Liver (tissue), 9 donors: ENCODE results near the gene C9orf57. TPM values are rescaled to one million over a fixed set of nuclear protein-coding genes. Genes with fewer than 3 reads are reported as not detected.
"Not testable (repeated sequence)": the region's sequence is repeated elsewhere in the genome, so short reads cannot be mapped to it uniquely, and the experiment has no call there.

Source experiments
- DNase-seq: peaks from one replicate; pipeline ENCODE4 v3.0.0-alpha.2; 2017; ENCODE audit warnings: low spot score
- H3K27ac ChIP-seq, 2 donors: one replicate each; pipeline ENCODE4 v1.7.0; 2013; ENCODE audit warnings: inconsistent platforms in 2 of 2, low read length in 2 of 2, control low read depth in 1 of 2, low read depth in 1 of 2, mild to moderate bottlenecking in 1 of 2
- H3K27me3 ChIP-seq, 4 donors: one replicate each; pipeline versions ENCODE4 v1.6.1 to v1.7.0; 2013; ENCODE audit warnings: low read length in 3 of 4, inconsistent platforms in 1 of 4, mild to moderate bottlenecking in 1 of 4, moderate library complexity in 1 of 4; ENCODE audit not compliant: control insufficient read depth in 4 of 4, insufficient read depth in 4 of 4
- H3K36me3 ChIP-seq, 4 donors: one replicate each; pipeline versions ENCODE4 v1.6.1 to v1.7.0; 2013; ENCODE audit warnings: low read length in 3 of 4, mild to moderate bottlenecking in 3 of 4, low read depth in 1 of 4, moderate library complexity in 1 of 4; ENCODE audit not compliant: control insufficient read depth in 4 of 4, insufficient read depth in 3 of 4
- H3K4me1 ChIP-seq, 4 donors: one replicate each; pipeline versions ENCODE4 v1.6.1 to v1.7.0; 2013; ENCODE audit warnings: low read length in 3 of 4, mild to moderate bottlenecking in 3 of 4, moderate library complexity in 1 of 4; ENCODE audit not compliant: control insufficient read depth in 4 of 4, insufficient read depth in 4 of 4
- H3K4me3 ChIP-seq, 3 donors: one replicate each; pipeline versions ENCODE4 v1.6.1 to v1.7.0; 2013; ENCODE audit warnings: low read length in 3 of 3, control low read depth in 1 of 3, low read depth in 1 of 3, mild to moderate bottlenecking in 1 of 3
- H3K9ac ChIP-seq, 2 donors: one replicate each; pipeline ENCODE4 v1.7.0; 2013; ENCODE audit warnings: low read length in 2 of 2, mild to moderate bottlenecking in 2 of 2, moderate library complexity in 2 of 2, control low read depth in 1 of 2, low read depth in 1 of 2
- H3K9me3 ChIP-seq, 4 donors: one replicate each; pipeline versions ENCODE4 v1.6.1 to v1.7.0; 2013; ENCODE audit warnings: low read length in 3 of 4; ENCODE audit not compliant: control insufficient read depth in 4 of 4
- FOXA1 ChIP-seq: IDR thresholded peaks from 2 replicates; pipeline ENCODE4 v1.6.1; 2016; ENCODE audit warnings: antibody characterized with exemption
- FOXA2 ChIP-seq: IDR thresholded peaks from 2 replicates; pipeline ENCODE4 v1.6.1; 2016; ENCODE audit warnings: antibody characterized with exemption
- GABPA ChIP-seq, 2 donors: IDR thresholded peaks in 1 of 2; conservative IDR thresholded peaks in 1 of 2; 2 replicates each; pipeline ENCODE4 v1.6.1; 2016; ENCODE audit warnings: antibody characterized with exemption in 2 of 2, mild to moderate bottlenecking in 1 of 2, moderate library complexity in 1 of 2
- HNF4A ChIP-seq, 2 donors: conservative IDR thresholded peaks; 2 replicates each; pipeline ENCODE4 v1.6.1; 2016; ENCODE audit warnings: antibody characterized with exemption in 2 of 2, mild to moderate bottlenecking in 2 of 2
- HNF4G ChIP-seq: IDR thresholded peaks from 2 replicates; pipeline ENCODE4 v1.6.1; 2016; ENCODE audit warnings: antibody characterized with exemption
- JUND ChIP-seq, 2 donors: IDR thresholded peaks; 2 replicates each; pipeline ENCODE4 v1.6.1; 2016; ENCODE audit warnings: antibody characterized with exemption in 2 of 2
- NR2F2 ChIP-seq: IDR thresholded peaks from 2 replicates; pipeline ENCODE4 v1.6.1; 2016; ENCODE audit warnings: antibody characterized with exemption
- RAD21 ChIP-seq, 2 donors: IDR thresholded peaks; 2 replicates each; pipeline ENCODE4 v1.6.1; 2016; ENCODE audit warnings: antibody characterized with exemption in 2 of 2, mild to moderate bottlenecking in 2 of 2
- RXRA ChIP-seq, 2 donors: IDR thresholded peaks; 2 replicates each; pipeline ENCODE4 v1.6.1; 2017 to 2018; ENCODE audit warnings: antibody characterized with exemption in 2 of 2, mild to moderate bottlenecking in 1 of 2
- SP1 ChIP-seq: IDR thresholded peaks from 2 replicates; pipeline ENCODE4 v1.6.1; 2018; ENCODE audit warnings: antibody characterized with exemption, mild to moderate bottlenecking
- TAF1 ChIP-seq: conservative IDR thresholded peaks from 2 replicates; pipeline ENCODE4 v1.6.1; 2016; ENCODE audit warnings: antibody characterized with exemption, mild to moderate bottlenecking
- YY1 ChIP-seq: IDR thresholded peaks from 2 replicates; pipeline ENCODE4 v1.6.1; 2016; ENCODE audit warnings: antibody characterized with exemption, mild to moderate bottlenecking
- WGBS: extraction: QIAGEN DNeasy Blood & Tissue Kit; methylation state at CpG from one replicate; pipeline ENCODE4 v1.1.7; 2013; 5-methylcytosine and 5-hydroxymethylcytosine counted together
- polyA plus RNA-seq, 2 donors: library from polyadenylated mRNA; stranded (reverse) in 1 of 2; unstranded in 1 of 2; fragments of 200-250 nt in 1 of 2; fragments of >200 nt in 1 of 2; fragmentation: Nextera tagmentation in 1 of 2; extraction: Ambion mirVana in 1 of 2; gene quantifications; one replicate each; pipeline versions ENCODE4 v1.2.1 to v1.2.3, GENCODE V29; 2013 to 2015
- total RNA-seq, 2 donors: library from RNA; depleted of rRNA; stranded (reverse); fragments of >200 nt; gene quantifications; one replicate each; pipeline ENCODE4 v1.2.3, GENCODE V29; 2014
- TF ChIP-seq, protein P1 (sequence below): IDR thresholded peaks from 2 replicates; pipeline ENCODE4 v1.6.1; 2016; ENCODE audit warnings: antibody characterized with exemption
- TF ChIP-seq, protein P2 (sequence below): IDR thresholded peaks from 2 replicates; pipeline ENCODE4 v1.6.1; 2016; ENCODE audit warnings: antibody characterized with exemption
- TF ChIP-seq, protein P3 (sequence below): fragments of 150-350 bp; IDR thresholded peaks from 2 replicates; pipeline ENCODE4 v1.5.1; 2017; ENCODE audit warnings: improper control_type of control experiment, low read depth, low read length; ENCODE audit not compliant: missing input control
- TF ChIP-seq, protein P4 (sequence below): IDR thresholded peaks from 2 replicates; pipeline ENCODE4 v1.6.1; 2016; ENCODE audit warnings: antibody characterized with exemption
- donor health status: healthy.
- donor health status: healthy.
- donor health status: healthy.
- donor health status: healthy.
- donor health status: healthy.

C9orf57 gene, protein sequence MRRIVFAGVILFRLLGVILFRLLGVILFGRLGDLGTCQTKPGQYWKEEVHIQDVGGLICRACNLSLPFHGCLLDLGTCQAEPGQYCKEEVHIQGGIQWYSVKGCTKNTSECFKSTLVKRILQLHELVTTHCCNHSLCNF
- total RNA-seq = not detected
- polyA plus RNA-seq = not detected

DNA sequence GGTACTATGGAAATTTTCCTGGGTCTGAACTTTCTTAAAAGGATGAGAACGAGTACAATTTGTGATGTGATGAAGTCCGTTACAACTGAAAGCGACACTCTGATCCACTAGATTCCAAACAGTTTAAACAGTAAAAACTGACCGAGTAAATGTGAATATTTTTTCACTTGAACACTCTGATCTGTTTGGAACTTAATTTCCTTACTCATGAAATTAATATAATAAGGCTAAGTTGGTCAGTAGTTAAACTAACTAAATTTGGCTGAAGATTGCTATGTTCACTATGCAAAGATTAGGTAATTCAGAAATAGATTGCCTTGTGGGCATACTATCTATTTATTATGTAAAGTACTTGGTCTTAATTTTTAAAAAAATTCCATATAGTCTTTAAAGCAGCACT, at the start of gene C9orf57:
TSS of gene C9orf57 (minus strand) at position 101 of the 400 bp plus-strand sequence. CDS start 1,282 bp downstream, outside the sequence.
- H3K4me1 ChIP-seq = no peaks in the 10 kb centered on the region
- no peak within 1 kb of the TSS for H3K27ac ChIP-seq
- no peak within 1 kb of the TSS for H3K4me3 ChIP-seq
- H3K27me3 ChIP-seq = no peaks in the 10 kb centered on the region
- 97% methylated on average over 4 of the region's 4 CpGs for WGBS
- DNase-seq = no peak
- H3K9me3 ChIP-seq = no peaks in the 10 kb centered on the region
- TF ChIP-seq HNF4G (no peak), JUND (IDR thresholded peaks at IDR 0.05) (no peak), TAF1 (no peak), FOXA2 (no peak), RAD21 (IDR thresholded peaks at IDR 0.05) (no peak), GABPA (IDR thresholded peaks at IDR 0.05 in 1 of 2, conservative IDR thresholded peaks at IDR 0.05 in 1 of 2) (no peak), SP1 (no peak), HNF4A (conservative IDR thresholded peaks at IDR 0.05) (no peak), RXRA (IDR thresholded peaks at IDR 0.05) (no peak), FOXA1 (no peak)
- TF ChIP-seq, protein P1, sequence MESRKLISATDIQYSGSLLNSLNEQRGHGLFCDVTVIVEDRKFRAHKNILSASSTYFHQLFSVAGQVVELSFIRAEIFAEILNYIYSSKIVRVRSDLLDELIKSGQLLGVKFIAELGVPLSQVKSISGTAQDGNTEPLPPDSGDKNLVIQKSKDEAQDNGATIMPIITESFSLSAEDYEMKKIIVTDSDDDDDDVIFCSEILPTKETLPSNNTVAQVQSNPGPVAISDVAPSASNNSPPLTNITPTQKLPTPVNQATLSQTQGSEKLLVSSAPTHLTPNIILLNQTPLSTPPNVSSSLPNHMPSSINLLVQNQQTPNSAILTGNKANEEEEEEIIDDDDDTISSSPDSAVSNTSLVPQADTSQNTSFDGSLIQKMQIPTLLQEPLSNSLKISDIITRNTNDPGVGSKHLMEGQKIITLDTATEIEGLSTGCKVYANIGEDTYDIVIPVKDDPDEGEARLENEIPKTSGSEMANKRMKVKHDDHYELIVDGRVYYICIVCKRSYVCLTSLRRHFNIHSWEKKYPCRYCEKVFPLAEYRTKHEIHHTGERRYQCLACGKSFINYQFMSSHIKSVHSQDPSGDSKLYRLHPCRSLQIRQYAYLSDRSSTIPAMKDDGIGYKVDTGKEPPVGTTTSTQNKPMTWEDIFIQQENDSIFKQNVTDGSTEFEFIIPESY = no peak
- H3K9ac ChIP-seq = no peak within 1 kb of the TSS
- H3K36me3 ChIP-seq = no peaks in the 10 kb centered on the region

DNA sequence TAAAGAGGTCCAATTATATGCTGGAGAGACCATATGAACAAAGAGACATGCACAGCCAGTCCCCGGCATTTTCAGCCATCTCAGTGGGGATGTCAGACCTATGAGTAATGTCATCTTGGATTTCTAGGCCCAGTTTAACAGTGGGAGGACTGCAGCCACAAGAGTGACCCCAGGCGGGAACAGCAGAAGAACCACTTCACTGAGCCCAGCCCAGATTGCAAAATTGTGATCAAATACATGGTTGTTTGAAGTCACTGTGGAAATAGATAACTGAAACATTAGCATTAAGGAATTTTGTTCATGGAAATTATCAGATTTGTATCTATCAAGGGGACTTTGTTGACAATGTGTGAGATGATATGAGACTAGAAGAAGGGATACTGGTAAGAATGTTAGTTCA, 42.1 kb upstream of the C9orf57 start:
- Histone ChIP-seq H3K4me1 (no peaks in the 10 kb centered on the region), H3K27me3 (no peaks in the 10 kb centered on the region), H3K36me3 (no peaks in the 10 kb centered on the region), H3K9ac (no peak overlapping the region), H3K9me3 (peaks cover 0 to 1% (median 0%) of the 10 kb centered on the region in 4 donors), H3K4me3 (no peak overlapping the region), H3K27ac (no peak overlapping the region)
- TF ChIP-seq, protein P2, sequence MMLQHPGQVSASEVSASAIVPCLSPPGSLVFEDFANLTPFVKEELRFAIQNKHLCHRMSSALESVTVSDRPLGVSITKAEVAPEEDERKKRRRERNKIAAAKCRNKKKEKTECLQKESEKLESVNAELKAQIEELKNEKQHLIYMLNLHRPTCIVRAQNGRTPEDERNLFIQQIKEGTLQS = no peak
- TF ChIP-seq NR2F2 = no peak
- TF ChIP-seq, protein P3, sequence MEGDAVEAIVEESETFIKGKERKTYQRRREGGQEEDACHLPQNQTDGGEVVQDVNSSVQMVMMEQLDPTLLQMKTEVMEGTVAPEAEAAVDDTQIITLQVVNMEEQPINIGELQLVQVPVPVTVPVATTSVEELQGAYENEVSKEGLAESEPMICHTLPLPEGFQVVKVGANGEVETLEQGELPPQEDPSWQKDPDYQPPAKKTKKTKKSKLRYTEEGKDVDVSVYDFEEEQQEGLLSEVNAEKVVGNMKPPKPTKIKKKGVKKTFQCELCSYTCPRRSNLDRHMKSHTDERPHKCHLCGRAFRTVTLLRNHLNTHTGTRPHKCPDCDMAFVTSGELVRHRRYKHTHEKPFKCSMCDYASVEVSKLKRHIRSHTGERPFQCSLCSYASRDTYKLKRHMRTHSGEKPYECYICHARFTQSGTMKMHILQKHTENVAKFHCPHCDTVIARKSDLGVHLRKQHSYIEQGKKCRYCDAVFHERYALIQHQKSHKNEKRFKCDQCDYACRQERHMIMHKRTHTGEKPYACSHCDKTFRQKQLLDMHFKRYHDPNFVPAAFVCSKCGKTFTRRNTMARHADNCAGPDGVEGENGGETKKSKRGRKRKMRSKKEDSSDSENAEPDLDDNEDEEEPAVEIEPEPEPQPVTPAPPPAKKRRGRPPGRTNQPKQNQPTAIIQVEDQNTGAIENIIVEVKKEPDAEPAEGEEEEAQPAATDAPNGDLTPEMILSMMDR = no peak
- TF ChIP-seq, protein P1 = no peak
- no peak for TF ChIP-seq YY1
- TF ChIP-seq SP1 = no peak
- TF ChIP-seq RXRA (IDR thresholded peaks at IDR 0.05) = no peak
- TF ChIP-seq FOXA2 = no peak
- TF ChIP-seq JUND (IDR thresholded peaks at IDR 0.05) = no peak
- TF ChIP-seq HNF4A (conservative IDR thresholded peaks at IDR 0.05) = no peak
- no peak for TF ChIP-seq HNF4G
- TF ChIP-seq, protein P4, sequence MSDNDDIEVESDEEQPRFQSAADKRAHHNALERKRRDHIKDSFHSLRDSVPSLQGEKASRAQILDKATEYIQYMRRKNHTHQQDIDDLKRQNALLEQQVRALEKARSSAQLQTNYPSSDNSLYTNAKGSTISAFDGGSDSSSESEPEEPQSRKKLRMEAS = no peak
- TF ChIP-seq RAD21 (IDR thresholded peaks at IDR 0.05) = no peak
- no peak for DNase-seq
- WGBS = 90% methylated on average over 2 of the region's 2 CpGs

DNA sequence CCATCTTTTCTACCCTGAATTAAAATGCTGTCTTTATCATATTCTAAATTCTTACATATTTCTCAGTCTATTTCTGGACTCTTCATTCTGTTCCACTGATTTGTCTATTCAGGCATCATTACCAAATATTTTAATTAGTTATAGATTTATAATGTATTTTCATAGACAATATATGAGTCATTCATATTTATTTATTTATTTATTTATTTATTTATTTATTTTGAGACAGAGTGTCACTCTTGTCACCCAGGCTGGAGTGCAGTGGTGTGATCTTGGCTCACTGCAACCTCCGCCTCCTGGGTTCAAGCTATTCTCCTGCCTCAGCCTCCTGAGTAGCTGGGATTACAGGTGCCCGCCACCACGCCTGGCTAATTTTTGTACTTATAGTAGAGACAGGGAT, 35.1 kb upstream of the C9orf57 start:
- not testable (repeated sequence) for H3K36me3 ChIP-seq, H3K27me3 ChIP-seq, H3K9me3 ChIP-seq, H3K4me3 ChIP-seq, DNase-seq, H3K9ac ChIP-seq, H3K27ac ChIP-seq, H3K4me1 ChIP-seq
- WGBS = 78% methylated on average over 3 of the region's 3 CpGs
